Panc1 (cell line): ENCODE data around the gene FOXK1. TPM values are rescaled to one million over a fixed set of nuclear protein-coding genes. Genes with fewer than 3 reads are reported as not detected.

Experiments
- ATAC-seq: fragments of 200-7000 bp; cut with Tn5 transposase; 2 replicates; pipeline ENCODE4 v1.9.1; 2020; ENCODE audit warnings: mild to moderate bottlenecking, moderate library complexity
- BruUV-seq: library from RNA; stranded (reverse); fragments of 400-500 nt; replicated peaks from 2 replicates; lab custom pipeline; 2021; lab: Mats Ljungman, UMichigan
- CTCF ChIA-PET: fragments of 300-600 bp; sonication (Branson Sonifier 250); formaldehyde crosslinking; loops from one replicate; lab custom pipeline; 2022; ENCODE audit warnings: antibody characterized with exemption; lab: Charles Lee
- POLR2A ChIA-PET: fragments of 300-600 bp; sonication (Branson Sonifier 250); formaldehyde crosslinking; loops from one replicate; lab custom pipeline; 2022; ENCODE audit warnings: antibody characterized with exemption; lab: Charles Lee
- DNase-seq: peaks from one replicate; pipeline ENCODE4 v3.0.0-alpha.2; 2010; ENCODE audit warnings: low read depth, low spot score
- H3K27ac ChIP-seq: 2 replicates; pipeline ENCODE4 v1.5.1; 2011; ENCODE audit warnings: mild to moderate bottlenecking, low read length, inconsistent platforms
- H3K27me3 ChIP-seq: fragments of 200-500 bp; sonication (Bioruptor generic); 2 replicates; pipeline ENCODE4 v1.6.0; 2014; ENCODE audit warnings: low read length, inconsistent platforms; ENCODE audit not compliant: control insufficient read depth, insufficient read depth
- H3K36me3 ChIP-seq: fragments of 200-500 bp; sonication (Bioruptor generic); 2 replicates; pipeline ENCODE4 v1.5.1; 2014; ENCODE audit warnings: inconsistent platforms, mild to moderate bottlenecking, low read length, moderate library complexity; ENCODE audit not compliant: control insufficient read depth, insufficient read depth
- H3K4me1 ChIP-seq: 2 replicates; pipeline ENCODE4 v1.5.1; 2011; ENCODE audit warnings: inconsistent platforms, mild to moderate bottlenecking, low read length, moderate library complexity; ENCODE audit not compliant: control insufficient read depth, insufficient read depth
- H3K4me3 ChIP-seq, 2 experiments: 2 replicates each; pipeline ENCODE4 v1.5.1; 2011 to 2012; ENCODE audit warnings: low read depth in 2 of 2, low read length in 2 of 2, mild to moderate bottlenecking in 2 of 2, inconsistent platforms in 1 of 2, moderate library complexity in 1 of 2
- H3K9me3 ChIP-seq: fragments of 200-500 bp; sonication (Bioruptor generic); 2 replicates; pipeline ENCODE4 v1.5.1; 2014; ENCODE audit warnings: low read depth, mild to moderate bottlenecking, inconsistent platforms, low read length, moderate library complexity; ENCODE audit not compliant: control insufficient read depth, insufficient read depth
- CTCF ChIP-seq: fragments of 450-650 bp; IDR thresholded peaks from 2 replicates; pipeline ENCODE4 v1.5.1; 2017; ENCODE audit warnings: mild to moderate bottlenecking
- POLR2AphosphoS5 ChIP-seq: IDR thresholded peaks from 2 replicates; pipeline ENCODE4 v1.6.1; 2012; ENCODE audit warnings: mild to moderate bottlenecking, low read depth, low read length, moderate library complexity
- REST ChIP-seq, 2 experiments: IDR thresholded peaks; 2 replicates each; pipeline ENCODE4 v1.6.1; 2011 to 2012; ENCODE audit warnings: low read depth in 2 of 2, control low read depth in 1 of 2, low read length in 1 of 2, mild to moderate bottlenecking in 1 of 2, moderate library complexity in 1 of 2; ENCODE audit not compliant: insufficient read depth in 1 of 2
- SIN3A ChIP-seq: IDR thresholded peaks from 2 replicates; pipeline ENCODE4 v1.6.1; 2012; ENCODE audit warnings: low read depth, mild to moderate bottlenecking, low read length, moderate library complexity, borderline replicate concordance; ENCODE audit not compliant: insufficient read depth
- TCF7L2 ChIP-seq: IDR thresholded peaks from 2 replicates; pipeline ENCODE4 v1.6.1; 2011; ENCODE audit warnings: mild to moderate bottlenecking, low read depth, low read length, inconsistent platforms
- in situ Hi-C: cut with HindIII; loops from 2 replicates; pipeline ENCODE4 v1.10.0; 2016; ENCODE audit warnings: low sequenced_read_pairs, low pct_unique_long_range_greater_than_20kb
- intact Hi-C: fragments of 100-400 bp; cut with micrococcal nuclease; formaldehyde crosslinking; loops from one replicate; pipeline ENCODE4 v1.10.0; 2022; ENCODE audit not compliant: unreplicated experiment
- total RNA-seq: library from RNA; stranded (reverse); gene quantifications from one replicate; pipeline ENCODE4 v1.2.1, GENCODE V29; 2021; ENCODE audit not compliant: unreplicated experiment

The FOXK1 gene
- total RNA-seq, 1 experiment from 2014 or later, result 72.7 TPM

GRCh38 chr7:4814433-4814832 lies 132.3 kb downstream of the FOXK1 start:
- CTCF ChIA-PET, result no interaction called here
- H3K9me3 ChIP-seq, result no peaks in the 10 kb centered on the region
- no peak for TF ChIP-seq CTCF
- peaks cover 2% of the 10 kb centered on the region; the same call in 1 of the 2 replicates for H3K27me3 ChIP-seq
- no peaks in the 10 kb centered on the region for H3K4me1 ChIP-seq
- H3K4me3 ChIP-seq, result no peak overlapping the region
- no TSS peak for BruUV-seq
- no peak overlapping the region for H3K27ac ChIP-seq
- POLR2A ChIA-PET, result interaction anchor here (0.5 kb wide), 1 partner anchor 193 kb away, joined by 3 read pairs; no protein-coding TSS in a partner anchor
- in situ Hi-C loops, result no loop called here
- no peaks in the 10 kb centered on the region for H3K36me3 ChIP-seq
- DNase-seq (no peak), ATAC-seq (no peak)
- intact Hi-C loops, result no loop called here

- in situ Hi-C loops (no loop called here), intact Hi-C loops (no loop called here)
- ChIA-PET CTCF (interaction anchor here (0.6 to 0.7 kb wide), 2 partner anchors 15 to 346 kb away, joined by 3 to 4 read pairs; no protein-coding TSS in a partner anchor), POLR2A (interaction anchor here (0.5 kb wide), 1 partner anchor 193 kb away, joined by 3 read pairs; no protein-coding TSS in a partner anchor)
- ATAC-seq, result no peak
- Histone ChIP-seq H3K27ac (no peak overlapping the region), H3K27me3 (peaks cover 2% of the 10 kb centered on the region; the same call in 1 of the 2 replicates), H3K4me1 (no peaks in the 10 kb centered on the region), H3K9me3 (no peaks in the 10 kb centered on the region), H3K4me3 (no peak overlapping the region), H3K36me3 (no peaks in the 10 kb centered on the region)
- BruUV-seq, result no TSS peak
- no peak for TF ChIP-seq REST (IDR thresholded peaks at IDR 0.05; ENCODE audit: insufficient read depth in 1 of 2, low read depth in 2 of 2, low read length in 1 of 2)
- TF ChIP-seq SIN3A, result no peak
- TF ChIP-seq CTCF, result no peak
- no peak for TF ChIP-seq POLR2AphosphoS5
- no peak for TF ChIP-seq TCF7L2
- no peak for DNase-seq
Measured at GRCh38 chr7:4815121-4815520, 133.0 kb downstream of the FOXK1 start.
